HTERT RPE-1 (cell line): Measurements from ENCODE around the gene COX4I1.

Source experiments
- in situ Hi-C: fragments of 300-500 bp; cut with MboI; formaldehyde crosslinking; loops from 4 replicates; pipeline ENCODE4 v1.14.3; 2020; ENCODE audit warnings: low sequenced_read_pairs

Gene COX4I1

DNA sequence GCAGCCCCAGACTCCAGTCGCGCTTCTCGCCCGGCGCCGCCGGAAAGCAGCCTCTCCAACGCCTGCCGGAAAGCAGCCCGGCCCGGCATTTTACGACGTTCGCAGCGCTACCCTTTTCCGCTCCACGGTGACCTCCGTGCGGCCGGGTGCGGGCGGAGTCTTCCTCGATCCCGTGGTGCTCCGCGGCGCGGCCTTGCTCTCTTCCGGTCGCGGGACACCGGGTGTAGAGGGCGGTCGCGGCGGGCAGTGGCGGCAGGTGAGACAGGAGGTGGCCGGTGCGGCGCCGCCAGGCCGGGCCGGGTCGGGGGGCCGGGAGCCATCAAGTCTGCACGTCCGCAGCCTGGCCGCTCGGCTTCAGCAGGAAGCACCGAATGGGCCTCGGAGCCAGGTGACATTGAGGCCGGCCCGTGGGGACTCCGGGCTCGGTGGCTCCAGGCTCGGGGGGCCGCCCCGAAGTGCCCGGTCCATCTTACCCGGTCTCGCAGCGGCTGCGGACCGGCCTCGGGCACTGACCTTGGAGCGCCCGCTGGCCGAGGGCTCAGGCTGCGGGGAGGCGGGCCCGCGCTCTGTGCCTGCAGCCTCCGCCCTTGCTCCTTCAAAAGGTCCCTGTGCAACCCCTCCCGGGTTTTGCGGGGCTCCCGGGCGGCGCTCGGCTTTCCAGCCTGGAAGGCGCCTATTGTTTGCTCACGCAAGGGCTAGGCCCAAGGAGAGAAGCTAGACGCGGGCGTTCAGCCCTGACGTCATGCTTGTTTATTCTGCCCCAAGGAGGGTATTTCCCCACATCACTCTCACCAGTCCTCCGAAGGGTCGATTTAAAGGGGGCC, at the start of gene COX4I1, which contains the start of gene EMC8:
Gene COX4I1 (plus strand): TSS at position 199 of the 824 bp plus-strand sequence. CDS start 1,511 bp downstream, outside the sequence.
Gene EMC8 (minus strand): TSS at position 48 of the 824 bp plus-strand sequence. CDS start 249 bp downstream, outside the sequence.
- in situ Hi-C loops, result no loop called here

DNA sequence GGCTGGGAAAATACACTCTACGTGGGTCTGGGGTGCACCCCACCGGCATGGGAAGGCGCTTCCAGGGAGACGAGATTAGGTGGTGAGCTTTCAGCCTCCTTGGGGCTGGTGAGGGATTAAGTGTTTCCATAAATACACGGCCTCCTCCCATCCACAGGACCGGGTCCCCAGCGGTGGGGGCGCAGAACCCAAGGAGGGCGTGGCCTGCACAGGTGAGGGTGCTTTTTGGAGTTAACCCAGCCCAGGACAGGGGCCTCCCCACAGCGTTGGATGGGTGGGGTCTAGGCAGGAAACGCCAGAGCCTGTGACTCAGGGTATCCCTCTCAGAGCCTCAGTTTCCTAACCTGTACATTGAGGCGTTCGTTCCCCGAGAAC, 49.7 kb upstream of the COX4I1 start:
- in situ Hi-C loops, result no loop called here

- in situ Hi-C loops, result no loop called here
Observed at GRCh38 chr16:85750146-85750826, 49.2 kb upstream of the COX4I1 start.

- in situ Hi-C loops, result no loop called here
Observed at GRCh38 chr16:85750827-85751697, 48.4 kb upstream of the COX4I1 start, which contains the start of gene C16orf74. C16orf74 (minus strand) TSS chr16:85751096; CDS start chr16:85735217, 15,879 bp downstream.

DNA sequence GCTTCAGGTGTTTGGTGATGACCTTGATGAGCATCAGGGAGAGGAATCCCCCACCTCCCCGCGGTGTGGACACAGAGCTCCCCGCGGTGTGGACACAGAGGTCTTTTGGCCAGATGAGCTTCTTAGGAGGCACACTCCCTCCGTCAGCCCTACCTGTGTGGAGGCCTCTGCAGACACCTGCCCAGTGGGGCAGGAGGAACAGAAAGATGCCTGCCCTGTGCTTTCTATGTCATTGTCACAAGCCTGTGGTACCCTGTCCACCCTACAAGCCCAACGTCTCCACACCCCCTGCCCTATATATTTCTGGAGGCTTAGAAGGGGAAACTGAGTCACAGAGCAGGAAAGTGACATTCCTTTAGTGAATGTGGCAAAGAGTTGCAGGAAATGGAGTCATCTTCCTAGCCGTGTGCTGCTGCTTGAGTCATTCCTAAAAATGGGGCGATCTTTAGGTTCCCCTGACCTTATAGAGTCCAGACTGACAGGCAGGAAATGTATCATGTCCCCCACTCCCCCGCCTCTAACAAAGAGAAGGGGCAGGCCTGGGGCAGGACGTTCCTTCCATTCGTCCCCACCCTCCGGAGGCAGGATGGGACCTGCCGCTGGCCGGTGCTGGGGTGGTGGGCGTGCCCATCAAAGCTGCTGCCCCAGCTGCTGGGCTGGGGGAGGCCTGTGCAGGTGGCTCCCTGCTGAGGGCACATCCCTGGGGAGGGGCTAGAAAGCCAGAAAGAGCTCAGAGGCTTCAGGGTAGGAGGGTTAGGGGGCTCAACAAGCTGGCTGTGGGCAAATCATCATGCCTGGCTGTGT, 47.6 kb upstream of the COX4I1 start:
- in situ Hi-C loops, result no loop called here

DNA sequence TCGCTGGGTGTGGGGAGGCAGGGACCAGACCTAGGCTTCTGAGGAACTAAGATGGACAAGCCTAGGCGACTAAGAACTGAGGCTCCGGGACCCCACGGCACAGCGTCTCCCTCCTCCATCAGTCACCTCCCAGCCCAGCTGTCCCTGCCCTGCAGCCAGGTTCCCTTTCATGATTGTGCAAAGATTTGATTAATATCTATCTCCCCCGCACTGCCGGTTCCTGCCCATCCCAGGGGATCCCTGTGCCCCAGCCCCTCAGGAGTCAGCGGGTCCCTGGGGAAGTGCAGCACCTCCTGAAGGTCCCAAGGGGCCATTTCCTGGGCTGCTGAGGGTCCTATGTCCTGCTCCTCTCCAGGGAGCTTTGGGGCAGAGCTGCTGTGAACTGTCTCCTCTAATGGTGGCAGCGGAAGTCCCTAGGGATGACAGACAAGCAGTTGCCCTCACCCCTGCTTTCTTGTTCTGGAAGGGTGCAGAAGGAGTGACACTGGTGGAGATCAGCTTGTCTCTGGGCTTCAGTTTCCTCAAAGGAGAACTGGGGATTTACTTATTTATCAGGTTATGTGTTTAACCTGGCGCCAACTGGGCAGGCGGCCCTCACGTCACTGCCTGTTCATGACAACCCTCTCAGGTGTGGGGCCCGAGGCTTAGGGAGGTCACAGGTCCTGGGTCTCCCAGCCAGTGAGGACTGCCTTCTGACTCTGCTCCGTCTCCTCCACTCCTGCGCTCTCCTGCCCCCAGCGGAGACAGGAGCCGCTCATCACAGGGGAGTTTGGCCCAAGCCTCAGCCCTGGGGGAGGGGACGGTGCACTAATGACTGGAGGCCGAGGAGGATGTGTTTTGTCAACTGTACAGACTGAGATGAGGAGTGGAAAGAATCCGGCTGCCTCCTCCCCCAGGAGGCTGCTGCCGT, 46.7 kb upstream of the COX4I1 start:
- in situ Hi-C loops, result no loop called here

DNA sequence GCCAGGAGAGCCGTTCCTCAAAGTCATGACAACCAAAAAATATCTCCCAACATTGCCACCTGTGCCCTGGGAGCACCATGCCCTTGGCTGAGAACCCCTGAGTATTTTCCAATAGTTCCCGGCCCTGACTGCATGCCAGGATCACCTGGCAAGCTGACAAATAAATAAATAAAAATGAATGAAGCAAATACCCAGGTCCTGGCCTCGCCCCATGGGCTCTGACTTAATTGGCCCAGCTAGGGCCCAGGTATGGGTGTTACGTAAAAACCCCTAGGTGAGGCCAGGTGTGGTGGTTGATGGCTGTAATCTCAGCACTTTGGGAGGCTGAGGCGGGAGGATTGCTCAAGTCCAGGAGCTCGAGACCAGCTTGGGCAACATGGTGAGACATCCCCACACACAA, 45.9 kb upstream of the COX4I1 start:
- in situ Hi-C loops, result no loop called here

GRCh38 chr16:85753976-85754375, 45.5 kb upstream of the COX4I1 start:
- in situ Hi-C loops, result no loop called here

DNA sequence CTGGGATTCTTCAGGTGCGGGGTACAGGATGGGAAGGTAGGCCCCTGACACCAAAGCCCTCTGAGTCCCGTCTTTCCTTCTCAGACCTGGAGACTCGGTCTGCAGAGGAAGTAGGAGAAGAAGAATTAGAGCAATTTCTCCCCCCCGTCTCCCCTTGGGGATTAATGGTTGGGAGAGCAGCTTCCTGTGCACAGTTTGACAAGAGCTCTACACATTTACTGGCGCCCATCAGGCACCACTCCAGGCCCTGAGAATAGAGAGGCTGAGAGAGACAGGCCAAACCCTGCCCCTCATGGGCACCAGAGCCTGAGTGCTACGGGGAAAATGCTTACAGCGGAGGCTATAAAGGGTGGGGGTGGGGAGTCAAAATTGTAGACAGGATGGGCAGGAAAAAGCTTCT, 45.1 kb upstream of the COX4I1 start:
- in situ Hi-C loops, result no loop called here

DNA sequence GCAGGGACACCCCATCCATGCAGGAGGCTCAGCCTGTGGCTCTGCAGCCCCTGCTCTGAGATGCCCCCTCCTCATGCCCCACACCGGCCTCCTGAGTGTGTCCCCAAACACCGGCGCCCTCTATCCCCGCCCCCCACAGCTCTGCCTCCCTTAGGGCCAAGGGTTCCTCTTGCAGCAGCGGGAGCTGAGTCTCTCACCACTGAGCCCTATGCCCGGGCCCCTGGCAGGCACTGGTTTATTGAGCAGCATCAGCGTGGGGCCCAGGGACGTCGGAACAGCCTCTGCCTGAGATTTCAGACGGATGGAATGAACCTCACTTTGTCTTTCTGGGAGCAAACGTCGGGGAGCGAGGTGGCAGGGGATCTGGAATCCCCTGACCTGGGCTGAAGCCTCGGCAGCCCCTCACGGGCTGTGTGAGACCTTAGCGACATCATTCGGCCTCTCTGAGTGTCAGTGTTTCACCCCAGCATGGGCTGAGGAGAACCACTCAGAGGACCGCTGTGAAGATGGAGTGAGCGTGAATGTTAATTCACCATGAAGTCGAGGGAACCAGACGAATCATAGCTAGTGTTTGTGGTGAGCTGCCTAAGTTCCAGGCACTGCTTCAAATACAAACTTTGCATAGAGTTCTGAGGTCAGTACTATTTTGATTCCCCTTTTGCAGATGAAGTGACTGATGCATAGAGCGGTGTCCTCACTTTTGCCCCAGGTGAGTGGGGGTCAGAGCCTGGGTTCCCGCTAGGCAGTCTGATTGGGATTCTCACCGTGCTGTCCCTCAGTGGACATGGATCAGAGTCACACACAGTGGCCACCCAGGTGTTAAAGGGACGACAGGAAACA, 43.3 kb upstream of the COX4I1 start:
- in situ Hi-C loops, result no loop called here

DNA sequence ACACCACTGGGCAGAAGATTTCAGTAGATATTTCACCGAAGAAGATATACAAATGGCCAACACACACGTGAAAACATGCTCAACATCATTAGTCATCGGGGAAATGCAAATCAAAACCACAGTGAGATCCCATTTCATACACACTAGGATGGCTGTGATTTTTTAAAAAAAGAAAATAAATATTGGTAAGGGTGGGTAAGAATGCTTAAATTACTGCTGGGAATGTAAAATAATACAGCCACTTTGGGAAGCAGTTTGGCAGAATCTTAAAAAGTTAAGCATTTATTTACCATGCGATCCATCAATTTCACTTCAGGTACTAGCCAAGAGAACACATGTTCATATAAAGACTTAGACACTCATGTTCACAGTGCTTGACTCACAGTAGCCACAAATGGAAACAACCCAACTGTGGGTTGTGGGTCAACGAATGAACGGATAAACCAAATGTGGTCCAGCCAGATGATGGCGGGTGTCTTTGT, 42.1 kb upstream of the COX4I1 start:
- in situ Hi-C loops, result no loop called here

GRCh38 chr16:85759136-85759535, 40.4 kb upstream of the COX4I1 start:
- in situ Hi-C loops, result no loop called here

- in situ Hi-C loops, result no loop called here
Observed at GRCh38 chr16:85759631-85760419, 39.7 kb upstream of the COX4I1 start.

DNA sequence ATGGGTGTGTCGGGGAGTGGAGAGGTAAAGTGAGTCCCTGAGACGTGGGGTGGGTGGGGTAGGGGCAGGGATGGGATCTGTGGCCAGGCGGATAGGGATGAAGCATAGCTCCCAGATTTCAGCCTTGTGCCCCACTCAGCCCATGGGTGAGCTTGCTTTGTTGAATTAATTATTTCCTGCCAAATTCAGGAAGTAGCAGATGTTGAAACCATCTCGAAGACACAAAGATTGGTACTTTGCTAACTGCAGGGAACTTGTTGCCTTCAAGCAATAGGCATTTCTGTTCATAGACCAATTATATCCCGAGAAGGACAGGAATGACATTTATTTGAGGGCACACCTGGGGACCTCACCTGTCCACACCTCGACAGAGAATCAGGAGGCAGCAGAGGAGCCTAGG, 37.6 kb upstream of the COX4I1 start:
- in situ Hi-C loops, result no loop called here

DNA sequence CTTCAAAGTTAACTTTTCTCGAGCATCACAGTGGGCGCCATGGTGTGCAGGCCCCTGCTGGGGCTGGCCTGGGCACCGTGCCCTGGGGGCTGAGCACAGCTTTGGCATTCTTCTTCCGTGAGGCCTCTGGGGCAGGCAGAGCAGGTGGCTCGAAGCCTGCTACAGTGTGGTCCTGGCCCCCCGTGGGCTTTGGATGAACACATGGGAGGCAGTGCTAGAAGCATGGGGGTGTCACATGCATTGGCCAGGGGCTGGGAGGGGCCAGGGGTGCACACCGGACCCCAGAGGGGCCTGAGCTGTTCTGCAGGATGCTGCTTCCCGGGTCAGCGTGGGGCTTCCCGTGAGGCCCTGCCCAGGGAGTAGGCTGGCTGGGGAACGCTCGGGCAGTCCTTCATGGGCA, 36.5 kb upstream of the COX4I1 start:
- in situ Hi-C loops, result no loop called here

DNA sequence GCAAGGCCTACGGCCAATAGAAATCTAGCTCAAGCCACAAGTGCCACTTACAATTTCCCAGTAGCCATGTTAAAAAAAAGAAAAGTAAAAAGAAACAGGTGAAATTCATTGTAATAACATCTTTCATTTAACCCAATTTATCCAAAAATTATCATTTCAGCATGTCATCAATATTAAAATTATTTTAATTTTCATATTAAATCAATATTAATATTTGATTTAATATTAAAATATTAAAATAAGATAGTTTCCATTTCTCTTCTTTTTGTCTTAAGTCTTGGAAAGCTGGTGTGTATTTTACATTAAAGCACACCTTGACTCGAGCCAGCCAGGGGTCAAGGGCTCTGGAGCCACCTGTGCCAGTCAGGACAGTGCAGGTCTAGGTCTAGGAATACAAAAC, 35.9 kb upstream of the COX4I1 start:
- in situ Hi-C loops, result no loop called here

- in situ Hi-C loops, result no loop called here
Observed at GRCh38 chr16:85765211-85765610, 34.3 kb upstream of the COX4I1 start.
